MCF 10A (cell line): Measurements from ENCODE around the gene JMJD7. TPM values are rescaled to one million over a fixed set of nuclear protein-coding genes. Genes with fewer than 3 reads are reported as not detected.
A peak's percentile ranks its signal among the peaks of the same experiment; 100 is the strongest.

ENCODE experiments used
- BruUV-seq: library from RNA; stranded (reverse); fragments of 400-500 nt; replicated peaks from 2 replicates; lab custom pipeline; 2021; lab: Mats Ljungman, UMichigan
- CTCF ChIA-PET: fragments of 300-600 bp; sonication (Branson Sonifier 250); formaldehyde crosslinking; extraction: SDS; loops from one replicate; lab custom pipeline; 2021; ENCODE audit warnings: antibody characterized with exemption, inconsistent platforms; lab: Yijun Ruan, JAX
- POLR2A ChIA-PET: fragments of 300-600, 350-650 bp; sonication (Branson Sonifier 250); formaldehyde crosslinking; extraction: SDS; loops from one replicate; lab custom pipeline; 2020; ENCODE audit warnings: antibody characterized with exemption, inconsistent platforms; lab: Yijun Ruan, JAX
- DNase-seq: peaks from one replicate; pipeline ENCODE4 v3.0.0-alpha.2; 2018; ENCODE audit not compliant: unreplicated experiment
- H3K27ac Mint-ChIP-seq: one replicate; pipeline ENCODE4 v1.8.0; 2022; ENCODE audit warnings: mild to moderate bottlenecking, low read depth, mixed read lengths; ENCODE audit not compliant: unreplicated experiment
- H3K27me3 Mint-ChIP-seq: one replicate; pipeline ENCODE4 v1.8.0; 2022; ENCODE audit warnings: mixed read lengths; ENCODE audit not compliant: insufficient read depth, unreplicated experiment
- H3K36me3 Mint-ChIP-seq: one replicate; pipeline ENCODE4 v1.8.0; 2022; ENCODE audit warnings: mild to moderate bottlenecking, moderate library complexity, mixed read lengths; ENCODE audit not compliant: insufficient read depth, unreplicated experiment
- H3K4me1 Mint-ChIP-seq: one replicate; pipeline ENCODE4 v1.8.0; 2022; ENCODE audit warnings: mixed read lengths; ENCODE audit not compliant: insufficient read depth, unreplicated experiment
- H3K4me3 Mint-ChIP-seq: one replicate; pipeline ENCODE4 v1.8.0; 2022; ENCODE audit warnings: mild to moderate bottlenecking, moderate library complexity, mixed read lengths; ENCODE audit not compliant: unreplicated experiment
- H3K9me3 Mint-ChIP-seq: one replicate; pipeline ENCODE4 v1.8.0; 2022; ENCODE audit warnings: mixed read lengths; ENCODE audit not compliant: unreplicated experiment
- CTCF ChIP-seq: fragments of 200-600 bp; IDR thresholded peaks from one replicate; pipeline ENCODE4 v1.8.0; 2022; ENCODE audit warnings: antibody characterized with exemption, mild to moderate bottlenecking; ENCODE audit not compliant: unreplicated experiment
- intact Hi-C: fragments of 100-400 bp; cut with micrococcal nuclease; formaldehyde crosslinking; loops from 2 replicates; pipeline ENCODE4 v1.14.1; 2022
- total RNA-seq: library from RNA; stranded (reverse); gene quantifications from 2 replicates; pipeline ENCODE4 v1.2.3, GENCODE V29; 2022

Gene JMJD7
- total RNA-seq, 1 experiment from 2014 or later, result 9.2 TPM

GRCh38 chr15:41862515-41863116 is 34.7 kb downstream of the JMJD7 start:
- POLR2A ChIA-PET, result interaction anchor here (1.5 kb wide), 1 partner anchor 13 kb away, joined by 5 read pairs; no protein-coding TSS in a partner anchor
- DNase-seq, result peak; percentile 11
- no peak for TF ChIP-seq CTCF
- intact Hi-C loops, result no loop called here
- Mint-ChIP-seq H3K36me3 (no peaks in the 10 kb centered on the region), H3K9me3 (no peaks in the 10 kb centered on the region), H3K4me3 (no peak overlapping the region), H3K27me3 (no peaks in the 10 kb centered on the region), H3K27ac (no peak overlapping the region), H3K4me1 (no peaks in the 10 kb centered on the region)
- CTCF ChIA-PET, result no interaction called here
- no TSS peak for BruUV-seq

- H3K27ac Mint-ChIP-seq, result no peak overlapping the region
- H3K4me3 Mint-ChIP-seq, result no peak overlapping the region
- BruUV-seq, result no TSS peak
- CTCF ChIA-PET, result interaction anchor here (0.7 to 0.9 kb wide), 2 partner anchors 38 to 54 kb away, joined by 3 read pairs; no protein-coding TSS in a partner anchor
- no peak for DNase-seq
- no peaks in the 10 kb centered on the region for H3K9me3 Mint-ChIP-seq
- no peaks in the 10 kb centered on the region for H3K36me3 Mint-ChIP-seq
- POLR2A ChIA-PET, result interaction anchor here (0.7 kb wide), 1 partner anchor 29 kb away, joined by 3 read pairs; no protein-coding TSS in a partner anchor
- no peaks in the 10 kb centered on the region for H3K27me3 Mint-ChIP-seq
- TF ChIP-seq CTCF, result no peak
- peaks cover 3% of the 10 kb centered on the region for H3K4me1 Mint-ChIP-seq
- intact Hi-C loops, result no loop called here
Observed at GRCh38 chr15:41865490-41866055, 37.7 kb downstream of the JMJD7 start.

- ChIA-PET CTCF (interaction anchor here (0.5 to 0.9 kb wide), 2 partner anchors 38 to 122 kb away, joined by 3 read pairs; no protein-coding TSS in a partner anchor), POLR2A (interaction anchor here (0.6 kb wide), 1 partner anchor 10 kb away, joined by 3 read pairs; no protein-coding TSS in a partner anchor)
- Mint-ChIP-seq H3K27me3 (no peaks in the 10 kb centered on the region), H3K27ac (no peak overlapping the region), H3K4me3 (no peak overlapping the region), H3K4me1 (peaks cover 9% of the 10 kb centered on the region), H3K36me3 (no peaks in the 10 kb centered on the region), H3K9me3 (no peaks in the 10 kb centered on the region)
- DNase-seq, result no peak
- TF ChIP-seq CTCF, result no peak
- intact Hi-C loops, result no loop called here
- BruUV-seq, result no TSS peak
Observed at GRCh38 chr15:41866263-41866703, 38.4 kb downstream of the JMJD7 start.

- ChIA-PET CTCF (interaction anchor here (0.5 kb wide), 1 partner anchor 122 kb away, joined by 3 read pairs; no protein-coding TSS in a partner anchor), POLR2A (interaction anchor here (0.6 kb wide), 1 partner anchor 9 kb away, joined by 3 read pairs; no protein-coding TSS in a partner anchor)
- no peaks in the 10 kb centered on the region for H3K9me3 Mint-ChIP-seq
- no peak overlapping the region for H3K4me3 Mint-ChIP-seq
- DNase-seq, result no peak
- intact Hi-C loops, result no loop called here
- TF ChIP-seq CTCF, result no peak
- BruUV-seq, result no TSS peak
- no peaks in the 10 kb centered on the region for H3K36me3 Mint-ChIP-seq
- H3K4me1 Mint-ChIP-seq, result peaks cover 9% of the 10 kb centered on the region
- no peak overlapping the region for H3K27ac Mint-ChIP-seq
- no peaks in the 10 kb centered on the region for H3K27me3 Mint-ChIP-seq
Observed at GRCh38 chr15:41866872-41867579, 39.1 kb downstream of the JMJD7 start.
